K562 (cell line): ENCODE results near the gene KLF4. TPM values are rescaled to one million over a fixed set of nuclear protein-coding genes. Genes with fewer than 3 reads are reported as not detected.

Experiments used
- ATAC-seq: fragments of 200-7000 bp; cut with Tn5 transposase; 3 replicates; pipeline ENCODE4 v1.9.1; 2020; ENCODE audit warnings: moderate library complexity
- BruUV-seq: library from RNA; stranded (reverse); fragments of 400-500 nt; replicated peaks from 2 replicates; lab custom pipeline; 2021; lab: Mats Ljungman, UMichigan
- CTCF ChIA-PET: fragments of 300-600 bp; formaldehyde crosslinking; extraction: SDS; loops from one replicate; lab custom pipeline; 2021; ENCODE audit warnings: low intra/inter-chr PET ratio; lab: Yijun Ruan, JAX
- POLR2A ChIA-PET: fragments of 300-600, 350-650 bp; sonication (Branson Sonifier 250); formaldehyde crosslinking; extraction: SDS; loops from one replicate; lab custom pipeline; 2021; ENCODE audit warnings: antibody characterized with exemption, inconsistent platforms; lab: Yijun Ruan, JAX
- DNase-seq, 4 experiments: peaks; one replicate each; pipeline versions ENCODE4 v3.0.0 to v3.0.0-alpha.2; 2011 to 2018; ENCODE audit warnings: low spot score in 3 of 4, mixed read lengths in 3 of 4; ENCODE audit errors: extremely low read depth in 1 of 4
- FAIRE-seq: peaks from 2 replicates; lab custom pipeline; 2011; peaks lifted over from hg19 to GRCh38; lab: Jason Lieb, UNC
- H2AFZ ChIP-seq: 2 replicates; pipeline ENCODE4 v1.6.0; 2011; ENCODE audit warnings: low read depth, low read length, control low read depth, inconsistent platforms
- H3K27ac ChIP-seq: fragments of 200-600 bp; 3 replicates; pipeline ENCODE4 v1.8.0; 2011; ENCODE audit warnings: low read depth, mild to moderate bottlenecking, control low read depth, inconsistent platforms, low read length, moderate library complexity, mixed read lengths; ENCODE audit errors: extremely low read depth
- H3K27me3 ChIP-seq, 2 experiments: fragments of 300-600 bp in 1 of 2; 2 replicates in 1 of 2; 3 replicates in 1 of 2; pipeline versions ENCODE4 v1.6.0 to v1.8.0; 2011; ENCODE audit warnings: inconsistent platforms in 2 of 2, low read length in 2 of 2, mild to moderate bottlenecking in 1 of 2, mixed read lengths in 1 of 2, moderate library complexity in 1 of 2; ENCODE audit not compliant: control insufficient read depth in 2 of 2, insufficient read depth in 2 of 2
- H3K36me3 ChIP-seq: fragments of 300-600 bp; 3 replicates; pipeline ENCODE4 v1.8.0; 2011; ENCODE audit warnings: mild to moderate bottlenecking, low read length, inconsistent platforms; ENCODE audit not compliant: control insufficient read depth, insufficient read depth
- H3K4me1 ChIP-seq, 2 experiments: fragments of 200-600 bp in 1 of 2; replicated peaks in 1 of 2; 2 replicates in 1 of 2; 3 replicates in 1 of 2; pipeline versions ENCODE4 v1.5.1 to v1.8.0; 2011; ENCODE audit warnings: inconsistent platforms in 2 of 2, low read length in 2 of 2, mild to moderate bottlenecking in 1 of 2, mixed read lengths in 1 of 2, moderate library complexity in 1 of 2; ENCODE audit not compliant: control insufficient read depth in 2 of 2, insufficient read depth in 2 of 2
- H3K4me2 ChIP-seq: 2 replicates; pipeline ENCODE4 v1.6.1; 2011; ENCODE audit warnings: low read length, control low read depth, inconsistent platforms, mixed read lengths; ENCODE audit not compliant: insufficient read depth
- H3K4me3 ChIP-seq: fragments of 200-600 bp; sonication (generic), shearing (Covaris generic); 2 replicates; pipeline ENCODE4 v1.5.1; 2016; ENCODE audit warnings: control low read depth, inconsistent platforms
- H3K79me2 ChIP-seq: fragments of 200-600 bp; 3 replicates; pipeline ENCODE4 v1.8.0; 2011; ENCODE audit warnings: low read length, inconsistent platforms; ENCODE audit not compliant: control insufficient read depth, insufficient read depth
- H3K9ac ChIP-seq, 2 experiments: 2 replicates each; pipeline versions ENCODE4 v1.6.0 to v1.6.1; 2011; ENCODE audit warnings: low read depth in 2 of 2, low read length in 2 of 2, control low read depth in 1 of 2, inconsistent platforms in 1 of 2, mild to moderate bottlenecking in 1 of 2, mixed read lengths in 1 of 2; ENCODE audit not compliant: insufficient read depth in 1 of 2
- H3K9me1 ChIP-seq: one replicate; pipeline ENCODE4 v1.6.0; 2011; ENCODE audit warnings: inconsistent platforms, mild to moderate bottlenecking, low read length, moderate library complexity; ENCODE audit not compliant: control insufficient read depth, insufficient read depth
- H3K9me3 ChIP-seq: replicated peaks from 2 replicates; pipeline ENCODE4 v1.5.1; 2011; ENCODE audit warnings: low read depth, low read length, inconsistent platforms; ENCODE audit not compliant: control insufficient read depth, insufficient read depth
- H4K20me1 ChIP-seq: replicated peaks from 2 replicates; pipeline ENCODE4 v1.6.1; 2011; ENCODE audit warnings: low read length, inconsistent platforms, mixed read lengths; ENCODE audit not compliant: control insufficient read depth, insufficient read depth
- FOSL1 ChIP-seq: fragments of 200-800 bp; sonication (Bioruptor generic); conservative IDR thresholded peaks from 2 replicates; pipeline ENCODE4 v1.6.1; 2016; ENCODE audit warnings: missing genetic modification characterization, missing compliant biosample characterization
- HMG20B ChIP-seq: fragments of 250-450 bp; sonication (Bioruptor Pico); IDR thresholded peaks from 2 replicates; pipeline ENCODE4 v1.5.0; 2021; ENCODE audit warnings: mild to moderate bottlenecking
- ID3 ChIP-seq, 2 experiments: fragments of 250-450 bp in 1 of 2; fragments of 450-650 bp in 1 of 2; sonication (Bioruptor Pico) in 1 of 2; IDR thresholded peaks; 2 replicates each; pipeline versions ENCODE4 v1.6.1 to v1.8.0; 2016 to 2021; ENCODE audit warnings: mild to moderate bottlenecking in 2 of 2, moderate library complexity in 2 of 2, missing compliant biosample characterization in 1 of 2, missing genetic modification characterization in 1 of 2
- MLX ChIP-seq, 2 experiments: fragments of 450-650 bp in 1 of 2; sonication (generic) in 1 of 2; formaldehyde crosslinking; conservative IDR thresholded peaks; 2 replicates each; pipeline versions ENCODE4 v1.4.0 to v1.8.1; 2020 to 2022; ENCODE audit warnings: mild to moderate bottlenecking in 1 of 2, missing genetic modification reagents in 1 of 2
- PATZ1 ChIP-seq: fragments of 250-450 bp; sonication (Bioruptor Pico); IDR thresholded peaks from 2 replicates; pipeline ENCODE4 v1.5.0; 2020; ENCODE audit warnings: mild to moderate bottlenecking, borderline replicate concordance
- WGBS: fragments of 100-300 bp; shearing (Covaris generic); methylation state at CpG from one replicate; pipeline ENCODE4 v1.1.6; 2016; ENCODE audit warnings: low coverage, mixed read lengths; ENCODE audit not compliant: insufficient coverage; ENCODE audit errors: missing lambda C conversion rate; 5-methylcytosine and 5-hydroxymethylcytosine counted together
- in situ Hi-C: fragments of 300-500 bp; cut with MboI; formaldehyde crosslinking; loops from 4 replicates; pipeline ENCODE4 v1.15.0; 2018; ENCODE audit warnings: inconsistent platforms, mixed read lengths
- intact Hi-C: fragments of 100-400 bp; cut with micrococcal nuclease; formaldehyde crosslinking; loops from 2 replicates; pipeline ENCODE4 v1.14.2; 2022
- polyA plus RNA-seq, 8 experiments: library from polyadenylated mRNA; depleted of rRNA in 4 of 8; stranded (reverse) in 5 of 8; unstranded in 3 of 8; fragments of >200 nt; fragmentation: Nextera tagmentation in 2 of 8; fragmentation: Illumina TruSeq in 1 of 8; extraction: Ambion mirVana in 2 of 8; extraction: Trizol in 1 of 8; gene quantifications; 2 replicates each; pipeline versions ENCODE4 v1.2.1 to v1.2.3, GENCODE V29; 2011 to 2014; ENCODE audit warnings: inconsistent platforms in 1 of 8, missing spikeins in 1 of 8
- total RNA-seq, 7 experiments: library from RNA; depleted of rRNA in 6 of 7; stranded (reverse); fragments of >200 nt in 6 of 7; fragmentation: Illumina TruSeq in 2 of 7; extraction: Trizol in 2 of 7; gene quantifications; 2 replicates each; pipeline versions ENCODE4 v1.2.1 to v1.2.3, GENCODE V29; 2011 to 2021; ENCODE audit warnings: low replicate concordance in 1 of 7

The KLF4 gene
- total and polyA plus RNA-seq, 9 of the 15 experiments (the other 6 are each of a cell fraction or from before 2014, with no cell fraction given) = 0.04 to 0.95 (median 0.22) TPM

- H3K27me3 ChIP-seq = peaks cover 5 to 29% of the 10 kb centered on the region in 2 experiments; a peak in 4 of 5 replicates
- 0% methylated on average over 3 of the region's 3 CpGs for WGBS
- no peaks in the 10 kb centered on the region for H3K9me3 ChIP-seq
- no peaks in the 10 kb centered on the region for H3K36me3 ChIP-seq
- no peak overlapping the region for H3K4me3 ChIP-seq
- no peak overlapping the region for H3K27ac ChIP-seq
- BruUV-seq = no TSS peak
- in situ Hi-C loops = no loop called here
- ATAC-seq (no peak), DNase-seq (no peak), FAIRE-seq (no peak)
- H3K4me2 ChIP-seq = no peak overlapping the region
- intact Hi-C loops = no loop called here
- H3K4me1 ChIP-seq = no peaks in the 10 kb centered on the region
- no peaks in the 10 kb centered on the region for H3K79me2 ChIP-seq
- TF ChIP-seq ID3 (CRISPR knock-in tag; IDR thresholded peaks at IDR 0.05) (no peak), ID3 (tag; IDR thresholded peaks at IDR 0.05) (no peak)
- CTCF ChIA-PET = no interaction called here
- no peak overlapping the region for H2AFZ ChIP-seq
- H3K9ac ChIP-seq = no peak overlapping the region
- H3K9me1 ChIP-seq = no peaks in the 10 kb centered on the region
- H4K20me1 ChIP-seq = no peaks in the 10 kb centered on the region; the same call in 1 of the 2 replicates
- POLR2A ChIA-PET = no interaction called here
Observed at GRCh38 chr9:107439991-107440456, 49.5 kb downstream of the KLF4 start.

GRCh38 chr9:107438211-107439031 is 51.1 kb downstream of the KLF4 start:
- FAIRE-seq (no peak), ATAC-seq (no peak), DNase-seq (no peak)
- ChIA-PET CTCF (no interaction called here), POLR2A (interaction anchor here (1.0 kb wide), 1 partner anchor 1144 kb away, joined by 4 read pairs; no protein-coding TSS in a partner anchor)
- intact Hi-C loops = no loop called here
- Histone ChIP-seq H4K20me1 (no peaks in the 10 kb centered on the region; the same call in 1 of the 2 replicates), H3K4me2 (no peak overlapping the region), H3K9me3 (no peaks in the 10 kb centered on the region), H3K36me3 (no peaks in the 10 kb centered on the region), H3K27ac (no peak overlapping the region), H3K4me3 (no peak overlapping the region), H3K4me1 (no peaks in the 10 kb centered on the region), H3K27me3 (peaks cover 5 to 22% of the 10 kb centered on the region in 2 experiments; a peak in 3 of 5 replicates), H3K79me2 (no peaks in the 10 kb centered on the region), H2AFZ (no peak overlapping the region), H3K9ac (no peak overlapping the region), H3K9me1 (no peaks in the 10 kb centered on the region)
- 0% methylated on average over 7 of the region's 7 CpGs for WGBS
- in situ Hi-C loops = no loop called here
- no TSS peak for BruUV-seq
- TF ChIP-seq MLX (CRISPR knock-in tag; conservative IDR thresholded peaks at IDR 0.05) (no peak), FOSL1 (tag) (peak; percentile 41), PATZ1 (CRISPR knock-in tag) (no peak), HMG20B (no peak)
- TF ChIP-seq, all 486 proteins: peak for 1
